Measurements from ENCODE around the gene RAVER2. TPM values are rescaled to one million over a fixed set of nuclear protein-coding genes. Genes with fewer than 3 reads are reported as not detected.

The RAVER2 gene
- total RNA-seq, 1 experiment from 2014 or later = 13.3 TPM

DNA sequence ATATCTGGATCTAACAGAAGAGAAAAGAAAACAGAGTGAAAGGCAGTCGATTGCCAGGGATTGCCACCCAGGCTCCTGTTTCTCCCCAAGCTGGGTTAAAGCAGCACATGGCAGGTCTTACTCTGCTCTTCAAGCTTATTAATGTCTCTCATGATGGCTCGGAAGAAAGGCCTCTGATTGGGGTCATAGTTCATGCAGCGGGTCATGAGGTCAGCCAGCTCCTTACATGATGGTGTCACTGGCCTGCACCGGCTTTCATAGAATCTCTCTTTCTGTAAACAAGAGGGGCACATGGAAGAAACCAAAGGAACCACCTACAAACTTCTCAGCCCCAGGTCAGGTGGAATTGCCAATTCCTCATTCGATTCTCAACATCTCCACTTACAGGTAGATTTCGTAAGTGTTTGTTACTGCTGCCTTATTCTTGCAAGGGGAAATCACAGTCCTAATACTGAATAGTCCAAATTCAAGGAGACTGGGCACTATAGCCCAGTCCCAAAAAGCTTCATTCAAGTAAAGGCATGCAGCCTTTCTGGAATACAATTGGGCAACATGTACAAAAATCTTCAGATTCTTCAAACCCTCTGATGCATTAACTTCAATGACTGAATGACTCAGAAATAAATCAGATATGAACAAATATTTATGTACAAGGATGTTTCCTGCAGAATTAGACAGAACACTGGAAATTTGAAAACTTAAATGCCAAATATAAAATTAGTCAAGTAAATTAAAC lies 96.6 kb downstream of the RAVER2 start:
- DNase-seq = no peak
- H3T11ph ChIP-seq (ENCODE audit: low read length) = no peak overlapping the region
- H3K79me2 ChIP-seq (ENCODE audit: insufficient read depth, low read length) = no peaks in the 10 kb centered on the region
- H3K4me1 ChIP-seq (ENCODE audit: insufficient read depth, low read length) = no peaks in the 10 kb centered on the region
- no peak overlapping the region for H3K27ac ChIP-seq (ENCODE audit: insufficient read length, low read depth, low read length)
- H4K20me1 ChIP-seq (ENCODE audit: control insufficient read depth, insufficient read depth, insufficient read length) = no peaks in the 10 kb centered on the region
- H3K4ac ChIP-seq (ENCODE audit: low read depth, low read length) = no peak overlapping the region
- H4K5ac ChIP-seq (ENCODE audit: insufficient read length, low read depth, low read length) = no peak overlapping the region
- no peak overlapping the region for H3K18ac ChIP-seq (ENCODE audit: insufficient read length, low read depth, low read length)
- no peak overlapping the region for H2AK5ac ChIP-seq (ENCODE audit: insufficient read length, low read length)
- H2BK20ac ChIP-seq (ENCODE audit: low read depth, low read length, poor library complexity, severe bottlenecking) = no peak overlapping the region
- H3K9ac ChIP-seq (ENCODE audit: extremely low read depth, insufficient read length, low read length) = no peak overlapping the region
- H2BK12ac ChIP-seq (ENCODE audit: insufficient read length, low read depth, low read length) = no peak overlapping the region
- H3K4me1 Mint-ChIP-seq = peaks cover 4 to 5% of the 10 kb centered on the region in 2 experiments; a peak in 2 of 4 replicates
- no peak overlapping the region for H2AFZ ChIP-seq (ENCODE audit: low read length)
- H3K9me3 ChIP-seq (ENCODE audit: control insufficient read depth, low read depth, low read length) = no peaks in the 10 kb centered on the region
- H3K4me3 Mint-ChIP-seq = no peak overlapping the region
- H2BK120ac ChIP-seq (ENCODE audit: low read depth, low read length, poor library complexity, severe bottlenecking) = no peak overlapping the region
- no peaks in the 10 kb centered on the region for H3K9me3 Mint-ChIP-seq
- no CpG with 5 or more reads among the region's 6 CpGs for WGBS (ENCODE audit: extremely low coverage, insufficient read length, low lambda C conversion rate)
- no peaks in the 10 kb centered on the region for H3K27me3 ChIP-seq (ENCODE audit: insufficient read depth, low read length)
- no peak overlapping the region for H3K27ac Mint-ChIP-seq
- no peaks in the 10 kb centered on the region for H3K79me1 ChIP-seq (ENCODE audit: insufficient read depth, low read depth, low read length, poor library complexity, severe bottlenecking)
- H3K56ac ChIP-seq (ENCODE audit: insufficient read length, low read depth, low read length) = no peak overlapping the region
- H2BK15ac ChIP-seq (ENCODE audit: low read depth, low read length) = no peak overlapping the region
- H2BK5ac ChIP-seq (ENCODE audit: insufficient read length, low read length) = no peak overlapping the region
- peaks cover 5 to 31% (median 14%) of the 10 kb centered on the region in 3 experiments; a peak in 6 of 7 replicates for H3K36me3 Mint-ChIP-seq (ENCODE audit: insufficient read depth in 1 of 3, low read depth in 3 of 3)
- no peak overlapping the region for H4K91ac ChIP-seq (ENCODE audit: insufficient read length, low read depth, low read length)
- H3K14ac ChIP-seq (ENCODE audit: insufficient read depth, low read length) = no peak overlapping the region
- no peak overlapping the region for H3K4me2 ChIP-seq (ENCODE audit: insufficient read depth, insufficient read length, low read length)
- no peak overlapping the region for H3K23ac ChIP-seq (ENCODE audit: insufficient read length, low read depth, low read length)
- no peaks in the 10 kb centered on the region for H3K23me2 ChIP-seq (ENCODE audit: insufficient read length, low read depth, low read length, poor library complexity, severe bottlenecking)
- TF ChIP-seq CTCF (conservative IDR thresholded peaks at IDR 0.05) = no peak
- no peaks in the 10 kb centered on the region for H3K27me3 Mint-ChIP-seq (ENCODE audit: low read depth)
- no peak overlapping the region for H4K8ac ChIP-seq (replicated peaks; ENCODE audit: insufficient read length, low read depth, low read length)

All from H9 (cell line).